ENCODE data around the gene FAM131A. TPM values are rescaled to one million over a fixed set of nuclear protein-coding genes. Genes with fewer than 3 reads are reported as not detected.

The FAM131A gene
- total and polyA plus RNA-seq, 2 donors (not counting 3 experiments of a cell fraction or from before 2014, with no cell fraction given): 19.9 to 29.9 TPM

DNA sequence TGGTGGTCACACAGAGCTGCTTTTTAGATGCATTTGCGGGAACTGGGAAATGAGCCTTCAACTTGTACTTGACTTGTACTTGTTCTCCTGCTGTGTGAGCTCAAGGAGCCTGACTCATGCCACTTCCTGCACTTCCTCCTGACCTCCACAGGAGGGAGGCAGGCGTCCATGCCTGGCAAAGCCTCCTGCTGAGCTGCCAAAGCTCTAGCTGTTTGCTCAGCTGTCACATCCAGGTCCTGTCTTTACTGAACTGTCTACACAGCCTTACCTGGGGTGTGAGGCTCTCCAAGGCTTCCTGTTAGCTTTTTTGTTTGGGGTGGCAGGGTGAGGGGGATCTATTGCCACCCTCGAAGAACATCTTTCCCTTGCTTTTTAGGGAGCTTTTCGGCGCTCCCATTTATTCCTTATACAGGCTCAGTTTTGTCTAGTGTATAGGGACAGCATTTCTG is 34.2 kb downstream of the FAM131A start:
- Histone ChIP-seq H3K79me2 (ENCODE audit: control insufficient read depth, insufficient read depth, low read length) (no peaks in the 10 kb centered on the region), H3K9ac (replicated peaks; ENCODE audit: extremely low read depth, insufficient read depth, low read length) (no peak overlapping the region), H3K4me2 (ENCODE audit: insufficient read depth, low read length) (no peak overlapping the region), H3K9me3 (replicated peaks; ENCODE audit: control insufficient read depth, insufficient read depth, low read length) (no peaks in the 10 kb centered on the region), H3K9me1 (replicated peaks; ENCODE audit: control insufficient read depth, extremely low read depth, insufficient read depth, low read length) (no peaks in the 10 kb centered on the region), H2AFZ (ENCODE audit: low read depth, low read length) (no peak overlapping the region), H3K27ac (ENCODE audit: insufficient read depth, low read depth, low read length) (no peak overlapping the region), H3K27me3 (ENCODE audit: control insufficient read depth in 2 of 2, insufficient read depth in 2 of 2, low read length in 2 of 2) (peaks cover 7 to 10% of the 10 kb centered on the region in 2 experiments), H3K4me3 (replicated peaks in 1 of 3; ENCODE audit: insufficient read depth in 1 of 3, low read depth in 1 of 3, low read length in 3 of 3) (no peak overlapping the region), H4K20me1 (replicated peaks; ENCODE audit: control insufficient read depth, extremely low read depth, insufficient read depth, low read length) (no peaks in the 10 kb centered on the region), H3K36me3 (ENCODE audit: control insufficient read depth in 2 of 2, extremely low read depth in 1 of 2, insufficient read depth in 2 of 2, low read length in 2 of 2) (peaks cover 3 to 5% of the 10 kb centered on the region in 2 experiments), H3K4me1 (ENCODE audit: control insufficient read depth, extremely low read depth, insufficient read depth, low read length) (peaks cover 33% of the 10 kb centered on the region)
- TF ChIP-seq GATA2 (IDR thresholded peaks at IDR 0.05; ENCODE audit: insufficient read depth, insufficient read length, low read depth, low read length) (no peak), CTCF (IDR thresholded peaks at IDR 0.05; ENCODE audit: extremely low read depth in 1 of 2, insufficient read depth in 1 of 2, low read depth in 1 of 2, low read length in 2 of 2) (peak; percentile 97), MYC (IDR thresholded peaks at IDR 0.05; ENCODE audit: low read depth, low read length) (peak; percentile 19), POLR2A (IDR thresholded peaks at IDR 0.05; ENCODE audit: low read depth, low read length) (no peak), MAX (IDR thresholded peaks at IDR 0.05; ENCODE audit: insufficient read depth, insufficient read length) (peak; percentile 16), FOS (IDR thresholded peaks at IDR 0.05; ENCODE audit: borderline replicate concordance, insufficient read depth, low read length) (peak; percentile 72), EZH2 (IDR thresholded peaks at IDR 0.05; ENCODE audit: borderline replicate concordance, low read depth, low read length, severe bottlenecking) (no peak), POLR2AphosphoS5 (IDR thresholded peaks at IDR 0.05; ENCODE audit: insufficient read depth, low read depth, low read length) (peak; percentile 36), JUN (IDR thresholded peaks at IDR 0.05; ENCODE audit: borderline replicate concordance, insufficient read depth, insufficient read length, low read depth) (peak; percentile 30)
- FAIRE-seq: peak; percentile 97
- BruUV-seq (replicated peaks): no TSS peak
- ChIA-PET POLR2A (interaction anchor here (1.5 kb wide), 1 partner anchor 142 kb away, joined by 4 read pairs; no protein-coding TSS in a partner anchor), CTCF (interaction anchor here (0.5 to 10.1 kb wide), 53 partner anchors 9 to 476 kb away, joined by 3 to 266 read pairs (median 6); partner anchors contain the start of genes CHRD, CLCN2, EPHB3 and FAM131A)
- dilution Hi-C loops (cut with MboI; ENCODE audit: extremely low pct_ligation_motif_present, low sequenced_read_pairs) (no loop called here), intact Hi-C loops (cut with micrococcal nuclease) (loop anchor here (1.0 to 10.0 kb wide), 5 partner anchors 46 to 403 kb away; no protein-coding TSS in a partner anchor)
- peak; percentile 92 for DNase-seq (ENCODE audit: low read depth, low spot score)

Data from endothelial cell of umbilical vein (primary cell).